Neuron (in vitro differentiated cells): ENCODE results near the gene RNF25.
A peak's percentile ranks its signal among the peaks of the same experiment; 100 is the strongest.
"Not testable (repeated sequence)": the region's sequence is repeated elsewhere in the genome, so short reads cannot be mapped to it uniquely, and the experiment has no call there.

Source experiments
- H2AFZ ChIP-seq: one replicate; pipeline ENCODE4 v1.6.1; 2013; ENCODE audit warnings: low read depth, mild to moderate bottlenecking, inconsistent platforms, low read length, moderate library complexity
- H3K27me3 ChIP-seq: one replicate; pipeline ENCODE4 v1.6.1; 2013; ENCODE audit warnings: low read length; ENCODE audit not compliant: insufficient read depth
- H3K36me3 ChIP-seq: one replicate; pipeline ENCODE4 v1.6.1; 2013; ENCODE audit warnings: low read length; ENCODE audit not compliant: insufficient read depth
- H3K4me1 ChIP-seq: one replicate; pipeline ENCODE4 v1.6.1; 2013; ENCODE audit warnings: low read length; ENCODE audit not compliant: insufficient read depth
- H3K4me3 ChIP-seq: 2 replicates; pipeline ENCODE4 v1.5.1; 2013; ENCODE audit warnings: mild to moderate bottlenecking, low read length, moderate library complexity
- H3K9me3 ChIP-seq: one replicate; pipeline ENCODE4 v1.6.1; 2013; ENCODE audit warnings: low read length

Gene RNF25

GRCh38 chr2:218709908-218710307 lies 38.1 kb upstream of the RNF25 start:
- H3K4me3 ChIP-seq, result peak overlapping the region; percentile 84
- H3K4me1 ChIP-seq, result peaks cover 7% of the 10 kb centered on the region
- H2AFZ ChIP-seq, result peak overlapping the region; percentile 88
- H3K9me3 ChIP-seq, result no peaks in the 10 kb centered on the region
- H3K36me3 ChIP-seq, result peaks cover 5% of the 10 kb centered on the region
- no peaks in the 10 kb centered on the region for H3K27me3 ChIP-seq

GRCh38 chr2:218708086-218708485 lies 36.3 kb upstream of the RNF25 start:
- H3K36me3 ChIP-seq, result no peaks in the 10 kb centered on the region
- H3K4me3 ChIP-seq, result no peak overlapping the region
- no peaks in the 10 kb centered on the region for H3K27me3 ChIP-seq
- peaks cover 7% of the 10 kb centered on the region for H3K4me1 ChIP-seq
- no peak overlapping the region for H2AFZ ChIP-seq
- H3K9me3 ChIP-seq, result no peaks in the 10 kb centered on the region

GRCh38 chr2:218703341-218703740 lies 31.5 kb upstream of the RNF25 start:
- no peaks in the 10 kb centered on the region for H3K27me3 ChIP-seq
- no peak overlapping the region for H3K4me3 ChIP-seq
- no peaks in the 10 kb centered on the region for H3K4me1 ChIP-seq
- H3K9me3 ChIP-seq, result no peaks in the 10 kb centered on the region
- no peak overlapping the region for H2AFZ ChIP-seq
- H3K36me3 ChIP-seq, result peaks cover 26% of the 10 kb centered on the region

- no peak overlapping the region for H3K4me3 ChIP-seq
- H3K4me1 ChIP-seq, result no peaks in the 10 kb centered on the region
- H3K36me3 ChIP-seq, result peaks cover 41% of the 10 kb centered on the region
- H3K9me3 ChIP-seq, result no peaks in the 10 kb centered on the region
- no peak overlapping the region for H2AFZ ChIP-seq
- H3K27me3 ChIP-seq, result no peaks in the 10 kb centered on the region
Observed at GRCh38 chr2:218701806-218702205, 30.0 kb upstream of the RNF25 start.

- no peaks in the 10 kb centered on the region for H3K27me3 ChIP-seq
- H2AFZ ChIP-seq, result no peak overlapping the region
- H3K36me3 ChIP-seq, result peaks cover 52% of the 10 kb centered on the region
- no peak overlapping the region for H3K4me3 ChIP-seq
- peaks cover 12% of the 10 kb centered on the region for H3K4me1 ChIP-seq
- no peaks in the 10 kb centered on the region for H3K9me3 ChIP-seq
Observed at GRCh38 chr2:218698885-218699284, 27.1 kb upstream of the RNF25 start.

GRCh38 chr2:218694405-218695145 lies 22.8 kb upstream of the RNF25 start:
- peaks cover 77% of the 10 kb centered on the region for H3K36me3 ChIP-seq
- H2AFZ ChIP-seq, result no peak overlapping the region
- H3K4me1 ChIP-seq, result peaks cover 17% of the 10 kb centered on the region

GRCh38 chr2:218691234-218691633 lies 19.4 kb upstream of the RNF25 start:
- no peak overlapping the region for H3K4me3 ChIP-seq
- no peak overlapping the region for H2AFZ ChIP-seq
- no peaks in the 10 kb centered on the region for H3K9me3 ChIP-seq
- H3K36me3 ChIP-seq, result peaks cover 56% of the 10 kb centered on the region
- no peaks in the 10 kb centered on the region for H3K27me3 ChIP-seq
- peaks cover 17% of the 10 kb centered on the region for H3K4me1 ChIP-seq

More at GRCh38 chr2:218694405-218695145, 22.8 kb upstream of the RNF25 start:
- no peaks in the 10 kb centered on the region for H3K9me3 ChIP-seq
- no peaks in the 10 kb centered on the region for H3K27me3 ChIP-seq
- H3K4me3 ChIP-seq, result no peak overlapping the region

GRCh38 chr2:218687400-218688060 lies 15.7 kb upstream of the RNF25 start:
- not testable (repeated sequence) for H3K9me3 ChIP-seq, H3K4me3 ChIP-seq, H2AFZ ChIP-seq, H3K27me3 ChIP-seq, H3K4me1 ChIP-seq
- peaks cover 47% of the 10 kb centered on the region for H3K36me3 ChIP-seq

- Histone ChIP-seq H3K4me3 (no peak overlapping the region), H3K36me3 (peaks cover 54% of the 10 kb centered on the region)
Observed at GRCh38 chr2:218680061-218680460, 8.3 kb upstream of the RNF25 start.

GRCh38 chr2:218679119-218679518 lies 7.3 kb upstream of the RNF25 start:
- Histone ChIP-seq H3K4me3 (no peak overlapping the region), H3K27me3 (no peaks in the 10 kb centered on the region), H3K4me1 (no peaks in the 10 kb centered on the region), H3K9me3 (no peaks in the 10 kb centered on the region), H2AFZ (no peak overlapping the region), H3K36me3 (peaks cover 51% of the 10 kb centered on the region)

More at GRCh38 chr2:218680061-218680460, 8.3 kb upstream of the RNF25 start:
- Histone ChIP-seq H3K9me3 (no peaks in the 10 kb centered on the region), H3K4me1 (no peaks in the 10 kb centered on the region), H2AFZ (no peak overlapping the region), H3K27me3 (no peaks in the 10 kb centered on the region)

GRCh38 chr2:218671097-218671653 lies 627 bp downstream of the RNF25 start:
- Histone ChIP-seq H2AFZ (peak overlapping the region; percentile 56), H3K4me3 (peak overlapping the region; percentile 95), H3K27me3 (no peaks in the 10 kb centered on the region), H3K4me1 (peaks cover 13% of the 10 kb centered on the region), H3K36me3 (peaks cover 33% of the 10 kb centered on the region), H3K9me3 (no peaks in the 10 kb centered on the region)

- no peak overlapping the region for H3K4me3 ChIP-seq
- peaks cover 8% of the 10 kb centered on the region for H3K4me1 ChIP-seq
- H3K27me3 ChIP-seq, result no peaks in the 10 kb centered on the region
- peaks cover 70% of the 10 kb centered on the region for H3K36me3 ChIP-seq
- no peak overlapping the region for H2AFZ ChIP-seq
- H3K9me3 ChIP-seq, result no peaks in the 10 kb centered on the region
Observed at GRCh38 chr2:218664653-218665052, 7.1 kb downstream of the RNF25 start.

- no peak overlapping the region for H2AFZ ChIP-seq
- H3K9me3 ChIP-seq, result no peaks in the 10 kb centered on the region
- H3K4me3 ChIP-seq, result no peak overlapping the region
- H3K27me3 ChIP-seq, result no peaks in the 10 kb centered on the region
- peaks cover 8% of the 10 kb centered on the region for H3K4me1 ChIP-seq
- peaks cover 65% of the 10 kb centered on the region for H3K36me3 ChIP-seq
Observed at GRCh38 chr2:218663901-218664300, 7.9 kb downstream of the RNF25 start.
